Measurements from ENCODE around the gene PGM1. TPM values are rescaled to one million over a fixed set of nuclear protein-coding genes. Genes with fewer than 3 reads are reported as not detected.

PGM1 gene
- total and polyA plus RNA-seq, 2 of the 4 experiments (the other 2 are of a cell fraction): 42.6 to 94.5 TPM

DNA sequence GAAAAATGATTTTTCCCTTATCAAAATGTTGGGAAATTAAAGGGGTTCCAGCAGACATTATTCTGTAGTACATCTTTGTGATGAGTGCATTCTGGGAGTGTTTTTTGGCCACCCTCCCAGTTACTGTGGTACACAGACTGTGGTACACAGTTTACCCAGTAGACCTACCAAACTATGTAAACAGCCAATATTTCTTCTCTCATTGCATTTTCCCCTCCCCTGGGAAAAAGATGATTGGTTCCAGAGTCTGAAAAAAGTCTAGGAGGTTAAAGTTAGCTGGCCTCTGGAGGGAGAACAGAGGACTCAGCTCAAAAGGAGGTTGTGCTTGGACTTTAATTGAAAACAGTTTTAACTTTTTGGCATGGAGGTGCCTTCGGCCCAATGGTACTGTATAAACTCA is 42.5 kb downstream of the PGM1 start:
- Histone ChIP-seq H3K9ac (ENCODE audit: low read depth, low read length) (no peak overlapping the region), H3K4me2 (ENCODE audit: low read depth, low read length) (no peak overlapping the region), H3K4me1 (ENCODE audit: control insufficient read depth, insufficient read depth, low read length) (peaks cover 4% of the 10 kb centered on the region; the same call in 1 of the 2 replicates), H4K20me1 (ENCODE audit: insufficient read depth, low read length) (no peaks in the 10 kb centered on the region), H4K8ac (ENCODE audit: low read depth in 2 of 2, low read length in 2 of 2) (no peak overlapping the region), H2BK120ac (ENCODE audit: low read depth, low read length) (no peak overlapping the region), H3K14ac (replicated peaks; ENCODE audit: low read depth, low read length) (no peak overlapping the region), H2AK9ac (replicated peaks; ENCODE audit: low read depth, low read length, poor library complexity) (no peak overlapping the region), H2BK5ac (ENCODE audit: low read depth, low read length, poor library complexity, severe bottlenecking) (no peak overlapping the region), H3K27me3 (ENCODE audit: control insufficient read depth, insufficient read depth, low read length) (no peaks in the 10 kb centered on the region), H3K27ac (ENCODE audit: insufficient read depth, low read length) (no peak overlapping the region), H3K36me3 (ENCODE audit: control insufficient read depth, insufficient read depth, low read length) (peaks cover 22% of the 10 kb centered on the region), H4K5ac (ENCODE audit: low read depth, low read length) (no peak overlapping the region), H2BK15ac (ENCODE audit: low read depth, low read length) (no peak overlapping the region), H3K18ac (ENCODE audit: low read depth, low read length) (no peak overlapping the region), H3K4ac (ENCODE audit: low read depth, low read length) (no peak overlapping the region), H3K9me1 (ENCODE audit: insufficient read depth, low read length) (peaks cover 9% of the 10 kb centered on the region), H3K56ac (ENCODE audit: extremely low read depth, insufficient read depth, low read length) (no peak overlapping the region), H2AK5ac (ENCODE audit: low read depth, low read length) (no peak overlapping the region), H4K91ac (ENCODE audit: insufficient read depth, low read depth, low read length) (no peak overlapping the region), H3K4me3 (ENCODE audit: insufficient read depth, low read depth, low read length) (no peak overlapping the region), H2AFZ (replicated peaks; ENCODE audit: low read length, poor library complexity) (no peak overlapping the region), H2BK20ac (ENCODE audit: low read depth, low read length) (no peak overlapping the region), H3K23ac (ENCODE audit: low read depth, low read length) (no peak overlapping the region), H3K79me1 (ENCODE audit: low read depth in 1 of 2, low read length in 2 of 2) (no peaks in the 10 kb centered on the region), H3K9me3 (ENCODE audit: control insufficient read depth, insufficient read depth, low read length) (no peaks in the 10 kb centered on the region)
- DNase-seq (peak; percentile 47), ATAC-seq (ENCODE audit: low read depth) (peak; percentile 83)
- no TSS peak for BruUV-seq (replicated peaks)
- dilution Hi-C loops (cut with HindIII; ENCODE audit: low sequenced_read_pairs, unreplicated experiment): no loop called here
- TF ChIP-seq, protein P1, sequence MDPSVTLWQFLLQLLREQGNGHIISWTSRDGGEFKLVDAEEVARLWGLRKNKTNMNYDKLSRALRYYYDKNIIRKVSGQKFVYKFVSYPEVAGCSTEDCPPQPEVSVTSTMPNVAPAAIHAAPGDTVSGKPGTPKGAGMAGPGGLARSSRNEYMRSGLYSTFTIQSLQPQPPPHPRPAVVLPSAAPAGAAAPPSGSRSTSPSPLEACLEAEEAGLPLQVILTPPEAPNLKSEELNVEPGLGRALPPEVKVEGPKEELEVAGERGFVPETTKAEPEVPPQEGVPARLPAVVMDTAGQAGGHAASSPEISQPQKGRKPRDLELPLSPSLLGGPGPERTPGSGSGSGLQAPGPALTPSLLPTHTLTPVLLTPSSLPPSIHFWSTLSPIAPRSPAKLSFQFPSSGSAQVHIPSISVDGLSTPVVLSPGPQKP (IDR thresholded peaks at IDR 0.05; ENCODE audit: borderline replicate concordance, low read depth, low read length): no peak
- no peak for TF ChIP-seq FOS (IDR thresholded peaks at IDR 0.05; ENCODE audit: low read depth, low read length)
- no peak for TF ChIP-seq SMC3 (IDR thresholded peaks at IDR 0.05; ENCODE audit: low read depth, low read length)
- TF ChIP-seq MAFK (IDR thresholded peaks at IDR 0.05; ENCODE audit: low read depth, low read length): no peak
- no peak for TF ChIP-seq NFE2L2 (IDR thresholded peaks at IDR 0.05; ENCODE audit: low read depth, low read length)
- TF ChIP-seq, protein P2, sequence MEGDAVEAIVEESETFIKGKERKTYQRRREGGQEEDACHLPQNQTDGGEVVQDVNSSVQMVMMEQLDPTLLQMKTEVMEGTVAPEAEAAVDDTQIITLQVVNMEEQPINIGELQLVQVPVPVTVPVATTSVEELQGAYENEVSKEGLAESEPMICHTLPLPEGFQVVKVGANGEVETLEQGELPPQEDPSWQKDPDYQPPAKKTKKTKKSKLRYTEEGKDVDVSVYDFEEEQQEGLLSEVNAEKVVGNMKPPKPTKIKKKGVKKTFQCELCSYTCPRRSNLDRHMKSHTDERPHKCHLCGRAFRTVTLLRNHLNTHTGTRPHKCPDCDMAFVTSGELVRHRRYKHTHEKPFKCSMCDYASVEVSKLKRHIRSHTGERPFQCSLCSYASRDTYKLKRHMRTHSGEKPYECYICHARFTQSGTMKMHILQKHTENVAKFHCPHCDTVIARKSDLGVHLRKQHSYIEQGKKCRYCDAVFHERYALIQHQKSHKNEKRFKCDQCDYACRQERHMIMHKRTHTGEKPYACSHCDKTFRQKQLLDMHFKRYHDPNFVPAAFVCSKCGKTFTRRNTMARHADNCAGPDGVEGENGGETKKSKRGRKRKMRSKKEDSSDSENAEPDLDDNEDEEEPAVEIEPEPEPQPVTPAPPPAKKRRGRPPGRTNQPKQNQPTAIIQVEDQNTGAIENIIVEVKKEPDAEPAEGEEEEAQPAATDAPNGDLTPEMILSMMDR (conservative IDR thresholded peaks at IDR 0.05; ENCODE audit: low read depth, low read length): no peak
- TF ChIP-seq, protein P3, sequence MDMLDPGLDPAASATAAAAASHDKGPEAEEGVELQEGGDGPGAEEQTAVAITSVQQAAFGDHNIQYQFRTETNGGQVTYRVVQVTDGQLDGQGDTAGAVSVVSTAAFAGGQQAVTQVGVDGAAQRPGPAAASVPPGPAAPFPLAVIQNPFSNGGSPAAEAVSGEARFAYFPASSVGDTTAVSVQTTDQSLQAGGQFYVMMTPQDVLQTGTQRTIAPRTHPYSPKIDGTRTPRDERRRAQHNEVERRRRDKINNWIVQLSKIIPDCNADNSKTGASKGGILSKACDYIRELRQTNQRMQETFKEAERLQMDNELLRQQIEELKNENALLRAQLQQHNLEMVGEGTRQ (IDR thresholded peaks at IDR 0.05; ENCODE audit: low read depth, low read length): no peak
- no peak for TF ChIP-seq CEBPB (IDR thresholded peaks at IDR 0.05; ENCODE audit: low read depth, low read length)
- TF ChIP-seq RAD21 (IDR thresholded peaks at IDR 0.05; ENCODE audit: low read length): no peak
- no peak for TF ChIP-seq RCOR1 (IDR thresholded peaks at IDR 0.05; ENCODE audit: insufficient replicate concordance, low read length)
- TF ChIP-seq MAZ (IDR thresholded peaks at IDR 0.05; ENCODE audit: borderline replicate concordance, low read depth, low read length): no peak
- TF ChIP-seq POLR2A (IDR thresholded peaks at IDR 0.05; ENCODE audit: low read depth, low read length): no peak
- no peak for TF ChIP-seq MXI1 (IDR thresholded peaks at IDR 0.05; ENCODE audit: borderline replicate concordance, low read depth, low read length)
- no peak for TF ChIP-seq CHD1 (IDR thresholded peaks at IDR 0.05; ENCODE audit: low read depth, low read length)
- no peak for TF ChIP-seq RFX5 (IDR thresholded peaks at IDR 0.05; ENCODE audit: low read depth, low read length)
- no peak for TF ChIP-seq BHLHE40 (IDR thresholded peaks at IDR 0.05; ENCODE audit: low read depth, low read length)
- ChIA-PET CTCF (interaction anchor here (0.6 to 1.1 kb wide), 2 partner anchors 12 to 27 kb away, joined by 3 to 4 read pairs; no protein-coding TSS in a partner anchor), POLR2A (ENCODE audit: unreplicated experiment) (no interaction called here)
- WGBS, 2 experiments (ENCODE audit: extremely low coverage in 2 of 2, insufficient read length in 1 of 2): no CpG with 5 or more reads among the region's 1 CpG
- in situ Hi-C loops (cut with MboI; ENCODE audit: low sequenced_read_pairs): no loop called here
- intact Hi-C loops (cut with micrococcal nuclease): no loop called here

Data from IMR-90 (cell line).